ENCODE data around the gene LSMEM2.
A peak's percentile ranks its signal among the peaks of the same experiment; 100 is the strongest.

The LSMEM2 gene

GRCh38 chr3:50324351-50325112 lies 45.6 kb downstream of the LSMEM2 start:
- DNase-seq, result peak; percentile 66

GRCh38 chr3:50325113-50325480 lies 46.2 kb downstream of the LSMEM2 start:
- no peak for DNase-seq

- no peak for DNase-seq
These were observed 46.8 kb downstream of the LSMEM2 start for GRCh38 chr3:50325497-50326181.

GRCh38 chr3:50326182-50326541 lies 47.3 kb downstream of the LSMEM2 start:
- no peak for DNase-seq

GRCh38 chr3:50327129-50327528 lies 48.2 kb downstream of the LSMEM2 start:
- no peak for DNase-seq

GRCh38 chr3:50327943-50328691 lies 49.2 kb downstream of the LSMEM2 start, which contains the start of gene TUSC2:
TSS of gene TUSC2 (minus strand) at chr3:50328223. CDS start at chr3:50328099, 124 bp downstream.
- peak; percentile 94 for DNase-seq

- no peak for DNase-seq
These were observed 51.4 kb downstream of the LSMEM2 start for GRCh38 chr3:50330330-50330729.

- DNase-seq, result no peak
These were observed 52.5 kb downstream of the LSMEM2 start for GRCh38 chr3:50331364-50331907.

- no peak for DNase-seq
These were observed 54.9 kb downstream of the LSMEM2 start for GRCh38 chr3:50333744-50334328.

- DNase-seq, result no peak
These were observed 55.6 kb downstream of the LSMEM2 start for GRCh38 chr3:50334339-50335075.

GRCh38 chr3:50336452-50337174 lies 57.7 kb downstream of the LSMEM2 start:
- DNase-seq, result no peak

GRCh38 chr3:50337175-50337861 lies 58.4 kb downstream of the LSMEM2 start:
- peak; percentile 94 for DNase-seq
